ENCODE measurements around the gene PRKCD. TPM values are rescaled to one million over a fixed set of nuclear protein-coding genes. Genes with fewer than 3 reads are reported as not detected.

The PRKCD gene
- total RNA-seq, 4 donors from 2014 or later: 27.9 to 31.3 (median 29.3) TPM

Other genes starting within 250 kb of the PRKCD start
- 10 to 100 TPM in 3 of 4 donors, 1 to 10 TPM in 1; 9.7 to 25.5 (median 13.1) TPM for gene SFMBT1, start 115.1 kb upstream of the PRKCD start, total RNA-seq
- gene RFT1, start 30.8 kb upstream of the PRKCD start, total RNA-seq: 10 to 100 TPM in 2 of 4 donors, 1 to 10 TPM in 2; 8.3 to 19.7 (median 10.2) TPM
- gene TKT, start 94.8 kb downstream of the PRKCD start, total RNA-seq: 100 to 1,000 TPM; 107 to 194 (median 155) TPM
- gene DCP1A, start 186.3 kb downstream of the PRKCD start, total RNA-seq: 10 to 100 TPM; 18.0 to 30.1 (median 22.8) TPM